ENCODE measurements around the gene CLDN15. TPM values are rescaled to one million over a fixed set of nuclear protein-coding genes. Genes with fewer than 3 reads are reported as not detected.
"Not testable (repeated sequence)": the region's sequence is repeated elsewhere in the genome, so short reads cannot be mapped to it uniquely, and the experiment has no call there.

The CLDN15 gene
- total RNA-seq, 1 experiment from 2014 or later = 10.0 TPM

- DNase-seq (ENCODE audit: extremely low read depth, low read depth) = no peak
Observed at GRCh38 chr7:101200862-101201599, 36.6 kb downstream of the CLDN15 start, which contains the start of gene MOGAT3. Gene MOGAT3 (minus strand): TSS chr7:101201036. CDS start chr7:101200854, 182 bp downstream.

- DNase-seq (ENCODE audit: extremely low read depth, low read depth) = no peak
Observed at GRCh38 chr7:101200504-101200861, 37.1 kb downstream of the CLDN15 start.

GRCh38 chr7:101199522-101199921, 38.1 kb downstream of the CLDN15 start:
- DNase-seq (ENCODE audit: extremely low read depth, low read depth) = not testable (repeated sequence)

DNA sequence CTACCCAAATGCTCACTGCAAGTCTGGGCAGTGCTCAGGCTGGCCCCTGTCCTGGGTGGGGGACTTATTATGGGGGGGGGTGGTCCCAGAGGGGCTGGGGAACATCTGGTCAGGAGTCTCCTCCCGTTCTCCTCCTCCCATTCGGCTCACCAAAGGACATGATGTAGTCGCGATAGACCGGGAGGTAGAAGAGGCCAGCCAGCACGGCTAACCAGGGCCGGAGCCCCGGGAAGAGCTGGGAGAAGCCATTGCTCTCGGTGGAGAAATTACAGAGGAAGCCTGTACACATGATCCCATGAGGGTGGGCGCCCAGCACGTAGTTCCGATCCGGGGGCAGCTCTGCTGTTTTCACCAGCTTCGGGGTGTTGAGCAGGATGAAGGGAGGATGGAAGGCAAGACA, 39.1 kb downstream of the CLDN15 start:
- no peak for DNase-seq (ENCODE audit: extremely low read depth, low read depth)

DNA sequence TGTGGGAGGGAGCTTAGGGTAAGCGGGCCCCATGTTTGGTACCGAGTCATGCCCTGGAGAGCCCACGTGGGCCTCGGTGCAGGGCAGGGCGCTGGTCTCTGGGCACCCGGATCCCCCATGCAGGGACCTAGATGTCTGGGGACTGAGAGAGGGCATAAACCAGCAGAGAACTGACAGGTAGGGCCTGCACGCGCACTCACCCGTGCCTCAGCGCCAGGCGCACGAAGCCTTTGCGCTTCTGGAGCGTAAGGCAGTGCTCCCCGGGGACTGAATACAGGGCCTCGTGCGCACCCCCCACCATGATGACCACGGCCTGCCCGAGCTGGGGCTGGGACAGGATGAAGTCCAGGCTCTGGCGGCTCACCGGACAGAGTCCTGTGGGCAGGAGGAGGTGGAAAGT, 39.6 kb downstream of the CLDN15 start:
- no peak for DNase-seq (ENCODE audit: extremely low read depth, low read depth)

DNA sequence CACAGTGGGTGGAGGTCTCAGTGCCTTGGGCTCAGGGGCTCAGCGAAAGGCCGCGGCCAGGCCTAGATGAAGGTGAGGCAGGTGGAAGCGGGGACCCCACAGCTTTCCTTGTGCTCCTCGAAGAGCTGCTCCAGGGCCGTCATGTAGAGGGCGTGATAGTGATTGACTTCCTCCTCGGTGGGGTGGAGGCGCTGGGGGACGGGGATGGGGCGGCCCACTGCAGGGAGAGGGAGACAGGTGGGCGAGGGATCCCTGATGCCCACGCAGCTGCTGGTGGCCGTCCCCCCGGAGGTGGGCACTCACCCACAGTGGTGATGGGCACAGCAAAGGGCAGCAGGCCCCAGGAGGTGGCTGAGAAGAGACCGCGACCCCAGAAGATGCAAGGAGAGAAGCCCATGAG, 41.7 kb downstream of the CLDN15 start:
- DNase-seq (ENCODE audit: extremely low read depth, low read depth) = no peak

GRCh38 chr7:101189109-101189508, 48.5 kb downstream of the CLDN15 start:
- no peak for DNase-seq (ENCODE audit: extremely low read depth, low read depth)

GRCh38 chr7:101186844-101187428, 50.7 kb downstream of the CLDN15 start:
- no peak for DNase-seq (ENCODE audit: extremely low read depth, low read depth)

GRCh38 chr7:101186194-101186593, 51.4 kb downstream of the CLDN15 start:
- no peak for DNase-seq (ENCODE audit: extremely low read depth, low read depth)

GRCh38 chr7:101185258-101185839, 52.3 kb downstream of the CLDN15 start:
- DNase-seq (ENCODE audit: extremely low read depth, low read depth) = no peak

Small RNAs within 50 kb of the gene (small RNA-seq; reads per million reads assigned to genes)
- 0.02 to 0.06 reads per million in 2 experiments for gene RNU6-1104P

Other genes with a start within 250 kb of the CLDN15 start
- not detected in 2 replicates for gene MUC17, start 217.7 kb downstream of the CLDN15 start, total RNA-seq (2014; rRNA removed; shearing (Covaris generic))
- gene TRIM56, start 152.3 kb downstream of the CLDN15 start, total RNA-seq (2014; rRNA removed; shearing (Covaris generic)) = 9.8 and 12.9 TPM in 2 replicates
- 11.9 and 12.3 TPM in 2 replicates for gene SERPINE1, start 110.7 kb downstream of the CLDN15 start, total RNA-seq (2014; rRNA removed; shearing (Covaris generic))
- 125 and 143 TPM in 2 replicates for gene AP1S1, start 83.3 kb downstream of the CLDN15 start, total RNA-seq (2014; rRNA removed; shearing (Covaris generic))
- gene VGF, start 72.2 kb downstream of the CLDN15 start, total RNA-seq (2014; rRNA removed; shearing (Covaris generic)) = 11.6 and 15.4 TPM in 2 replicates
- gene NAT16, start 57.5 kb downstream of the CLDN15 start, total RNA-seq (2014; rRNA removed; shearing (Covaris generic)) = 0.09 TPM in 1 of 2 replicates, not detected in the other
- not detected in 2 replicates for gene MOGAT3, start 36.8 kb downstream of the CLDN15 start, total RNA-seq (2014; rRNA removed; shearing (Covaris generic))
- 125 and 130 TPM in 2 replicates for gene PLOD3, start 20.2 kb downstream of the CLDN15 start, total RNA-seq (2014; rRNA removed; shearing (Covaris generic))
- 66.9 and 77.5 TPM in 2 replicates for gene ZNHIT1, start 19.6 kb downstream of the CLDN15 start, total RNA-seq (2014; rRNA removed; shearing (Covaris generic))
- gene FIS1, start 7.3 kb upstream of the CLDN15 start, total RNA-seq (2014; rRNA removed; shearing (Covaris generic)) = 87.2 and 97.5 TPM in 2 replicates
- gene IFT22, start 84.0 kb upstream of the CLDN15 start, total RNA-seq (2014; rRNA removed; shearing (Covaris generic)) = 27.2 and 33.0 TPM in 2 replicates
- gene COL26A1, start 125.1 kb upstream of the CLDN15 start, total RNA-seq (2014; rRNA removed; shearing (Covaris generic)) = 0.09 and 0.25 TPM in 2 replicates

Data from NCI-H460 (cell line).